Heart right ventricle (tissue), 16 donors: Measurements from ENCODE around the gene RAX2. TPM values are rescaled to one million over a fixed set of nuclear protein-coding genes. Genes with fewer than 3 reads are reported as not detected.

Experiments
- ATAC-seq, 8 donors: fragments of 200-7000 bp; cut with Tn5 transposase; one replicate each; pipeline ENCODE4 v1.9.1; 2020; ENCODE audit warnings: mild to moderate bottlenecking in 8 of 8, moderate library complexity in 8 of 8, moderate number of reproducible peaks in 1 of 8
- DNase-seq, 2 donors: peaks; one replicate each; pipeline ENCODE4 v3.0.0-alpha.2; 2020
- H3K27ac ChIP-seq, 10 donors: fragments of 200-600 bp; sonication (generic) in 2 of 10; one replicate each; pipeline versions ENCODE4 v1.5.0 to v1.8.0; 2020 to 2022; ENCODE audit warnings: mild to moderate bottlenecking in 3 of 10
- H3K27me3 ChIP-seq, 7 donors: fragments of 200-600 bp; one replicate each; pipeline ENCODE4 v1.8.0; 2021 to 2022; ENCODE audit warnings: mild to moderate bottlenecking in 2 of 7
- H3K36me3 ChIP-seq, 9 donors: fragments of 200-600 bp; sonication (generic) in 1 of 9; one replicate each; pipeline versions ENCODE4 v1.5.0 to v1.8.0; 2020 to 2022; ENCODE audit warnings: mild to moderate bottlenecking in 2 of 9
- H3K4me1 ChIP-seq, 9 donors: fragments of 200-600 bp; sonication (generic) in 1 of 9; one replicate each; pipeline versions ENCODE4 v1.5.0 to v1.8.0; 2020 to 2022; ENCODE audit warnings: mild to moderate bottlenecking in 4 of 9
- H3K4me3 ChIP-seq, 10 donors: fragments of 200-600 bp; sonication (generic) in 2 of 10; one replicate each; pipeline versions ENCODE4 v1.5.0 to v1.8.0; 2020 to 2022; ENCODE audit warnings: mild to moderate bottlenecking in 7 of 10, moderate library complexity in 2 of 10
- H3K9me3 ChIP-seq, 11 donors: fragments of 200-600 bp in 10 of 11; sonication (generic) in 2 of 11; one replicate each; pipeline versions ENCODE4 v1.5.0 to v1.8.0; 2013 to 2022; ENCODE audit warnings: mild to moderate bottlenecking in 2 of 11, control low read depth in 1 of 11, moderate library complexity in 1 of 11
- CTCF ChIP-seq, 9 donors: fragments of 200-600 bp; sonication (generic) in 2 of 9; IDR thresholded peaks; one replicate each; pipeline versions ENCODE4 v1.5.0 to v1.8.0; 2021 to 2022; ENCODE audit warnings: antibody characterized with exemption in 9 of 9, mild to moderate bottlenecking in 5 of 9, moderate library complexity in 1 of 9
- WGBS, 2 donors: extraction: QIAGEN DNeasy Blood & Tissue Kit; methylation state at CpG; one replicate each; pipeline ENCODE4 v1.1.7; 2013; ENCODE audit warnings: inconsistent platforms in 1 of 2; 5-methylcytosine and 5-hydroxymethylcytosine counted together
- intact Hi-C, 10 donors: fragments of 100-400 bp; cut with DNase I; formaldehyde crosslinking; loops; one replicate each; pipeline versions ENCODE4 v1.11.1 to v1.14.2; 2022
- polyA plus RNA-seq, 2 donors: library from polyadenylated mRNA; stranded (reverse); fragments of 200-250 nt; gene quantifications; one replicate each; pipeline ENCODE4 v1.2.3, GENCODE V29; 2013
- total RNA-seq, 10 donors: library from RNA; stranded (reverse); fragmentation: NEBNext Ultra II Directional in 3 of 10; extraction: Animal tissue kit (Norgen Biotek cat#: 25700) in 3 of 10; gene quantifications; one replicate each; pipeline versions ENCODE4 v1.2.1 to v1.2.4, GENCODE V29; 2021 to 2023
- donor health status: Arrhythmogenic right ventricular cardiomyopathy.
- donor health status: ischemic (EF 13 %, LVEDD 7.1; RV severe dilation, severe dysfunction).
- donor health status: healthy with polysubstance abuse.
- donor health status: DM: no; HTN: yes; CAD: no.
- donor health status: DM: no; HTN: no; CAD: no.
- donor health status: ischemic (EF 25% LVEDD 6.9; RV normal size, moderate dysfunction).
- donor health status: ischemic (EF 25% LVEDD 5.7; RV mildly dilated, moderate dysfunction).
- donor health status: healthy.
- donor health status: DM: yes; HTN: yes; CAD: no.
- donor health status: Ischemic cardiomyopathy.
- donor health status: ischemic (EF 35%, LVEDD 5.7; RV mildly dilated, moderate dysfunction).
- donor health status: nonischemic (EF 11% LVEDD 7.7; RV severe dilation, severe dysfunction).
- donor health status: DM: yes; HTN: yes; CAD: no.
- donor health status: PGD.
- donor health status: ischemic (EF 29% LVEDD 5.4; RV normal size, mild dysfunction).
- donor health status: nonischemic (EF 23%, LVEDD 6.1; RV moderate dilation, normal function).

The RAX2 gene
- total and polyA plus RNA-seq, 12 donors, result not detected

GRCh38 chr19:3765121-3765520 is 6.9 kb downstream of the RAX2 start:
- ATAC-seq (no peak), DNase-seq (no peak)
- Histone ChIP-seq H3K36me3 (peaks cover 0 to 54% (median 19%) of the 10 kb centered on the region in 9 donors), H3K4me3 (no peak overlapping the region), H3K27me3 (no peaks in the 10 kb centered on the region), H3K4me1 (peaks cover 3 to 34% (median 22%) of the 10 kb centered on the region in 9 donors), H3K27ac (no peak overlapping the region), H3K9me3 (no peaks in the 10 kb centered on the region)
- TF ChIP-seq CTCF (IDR thresholded peaks at IDR 0.05), result no peak
- WGBS, 2 donors, result 90 to 94% methylated on average over 12 of the region's 12 CpGs
- intact Hi-C loops, result loop anchor here in 4 of 10 donors (10.0 kb wide), 3 partner anchors 60 to 210 kb away; partner anchors contain the start of gene DAPK3 (in 1 of the 4)

- WGBS, 2 donors, result 4% methylated on average over 47 of the region's 47 CpGs
- H3K9me3 ChIP-seq, result no peaks in the 10 kb centered on the region
- peaks cover 0 to 52% (median 34%) of the 10 kb centered on the region in 9 donors for H3K36me3 ChIP-seq
- H3K4me3 ChIP-seq, result peak within 1 kb of the TSS; percentile 68 to 99 (median 91)
- no peak for TF ChIP-seq CTCF (IDR thresholded peaks at IDR 0.05)
- peak within 1 kb of the TSS; percentile 95 to 100 (median 97) for H3K27ac ChIP-seq
- DNase-seq (peak; percentile 99 to 100), ATAC-seq (peak; percentile 94 to 98 (median 96))
- peaks cover 3 to 48% (median 35%) of the 10 kb centered on the region in 9 donors for H3K4me1 ChIP-seq
- intact Hi-C loops, result loop anchor here in 8 of 10 donors (2.0 to 10.0 kb wide), 8 partner anchors 60 to 225 kb away; partner anchors contain the start of genes DAPK3 (in 2 of the 8), EEF2 (in 1 of the 8) and PIP5K1C (in 1 of the 8)
- H3K27me3 ChIP-seq, result no peaks in the 10 kb centered on the region
Measured at GRCh38 chr19:3762501-3763459, 9.2 kb downstream of the RAX2 start, which contains the start of gene MRPL54. MRPL54 (plus strand) TSS chr19:3762682; CDS start chr19:3762701, 19 bp downstream.

GRCh38 chr19:3762130-3762473 is 9.9 kb downstream of the RAX2 start:
- no peak for DNase-seq
- ATAC-seq, result no peak
- intact Hi-C loops, result loop anchor here in 8 of 10 donors (2.0 to 10.0 kb wide), 8 partner anchors 60 to 225 kb away; partner anchors contain the start of genes DAPK3 (in 2 of the 8), EEF2 (in 1 of the 8) and PIP5K1C (in 1 of the 8)
- H3K9me3 ChIP-seq, result no peaks in the 10 kb centered on the region
- 56 to 72% methylated on average over 1 of the region's 1 CpG for WGBS, 2 donors
- H3K27ac ChIP-seq, result peak overlapping the region; percentile 24 to 100 (median 97)
- no peak for TF ChIP-seq CTCF (IDR thresholded peaks at IDR 0.05)
- H3K4me1 ChIP-seq, result peaks cover 3 to 48% (median 35%) of the 10 kb centered on the region in 9 donors
- peak overlapping the region in 7 of 10 donors; percentile 56 to 89 (median 67) for H3K4me3 ChIP-seq
- H3K27me3 ChIP-seq, result no peaks in the 10 kb centered on the region
- peaks cover 0 to 52% (median 34%) of the 10 kb centered on the region in 9 donors for H3K36me3 ChIP-seq
